Medulla oblongata (tissue), 1 donor: ENCODE measurements around the gene CLCN6.

Experiments used
- DNase-seq: peaks from one replicate; pipeline ENCODE4 v3.0.0-alpha.2; 2015; ENCODE audit errors: extremely low spot score

Gene CLCN6

GRCh38 chr1:11850156-11850555 lies 44.2 kb downstream of the CLCN6 start:
- no peak for DNase-seq

DNA sequence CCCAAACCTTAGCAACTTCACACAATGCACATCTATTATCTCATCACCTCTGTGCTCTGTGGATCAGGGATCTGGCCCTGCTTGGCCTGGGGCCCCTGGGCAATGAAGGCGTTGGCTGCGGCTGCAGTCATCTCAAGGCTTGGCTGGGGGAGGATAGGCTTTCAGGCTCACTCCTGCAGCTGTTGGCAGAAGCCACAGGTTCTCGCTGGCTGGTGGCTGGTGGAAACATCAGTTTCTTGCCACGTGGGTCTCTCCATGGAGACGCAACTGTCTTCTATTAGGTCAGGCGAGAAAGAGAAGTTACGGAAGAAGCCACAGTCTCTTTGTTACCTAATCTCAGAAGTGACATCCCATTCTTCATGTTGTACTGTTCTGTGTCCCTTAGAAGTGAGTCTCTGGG lies 45.2 kb downstream of the CLCN6 start:
- no peak for DNase-seq

DNA sequence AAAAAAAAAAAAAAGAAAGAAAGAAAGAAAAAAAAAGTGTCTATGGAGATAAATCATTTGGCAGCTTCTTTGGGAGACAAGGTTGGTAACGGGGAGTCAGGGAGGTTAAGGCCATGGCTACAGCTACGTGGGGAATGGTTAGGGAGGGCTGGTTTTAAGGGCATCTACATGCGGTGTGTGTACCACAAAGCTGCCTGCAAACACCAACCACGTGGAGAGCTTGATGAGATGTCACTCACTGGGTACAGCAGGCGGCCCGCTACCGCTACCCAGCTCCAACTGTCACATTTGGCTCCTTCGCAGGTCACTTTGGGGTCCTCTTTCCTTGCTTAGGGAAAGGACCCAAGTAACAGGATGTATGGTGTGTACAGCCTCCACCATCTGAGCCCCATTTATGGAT lies 48.5 kb downstream of the CLCN6 start:
- DNase-seq = no peak

DNA sequence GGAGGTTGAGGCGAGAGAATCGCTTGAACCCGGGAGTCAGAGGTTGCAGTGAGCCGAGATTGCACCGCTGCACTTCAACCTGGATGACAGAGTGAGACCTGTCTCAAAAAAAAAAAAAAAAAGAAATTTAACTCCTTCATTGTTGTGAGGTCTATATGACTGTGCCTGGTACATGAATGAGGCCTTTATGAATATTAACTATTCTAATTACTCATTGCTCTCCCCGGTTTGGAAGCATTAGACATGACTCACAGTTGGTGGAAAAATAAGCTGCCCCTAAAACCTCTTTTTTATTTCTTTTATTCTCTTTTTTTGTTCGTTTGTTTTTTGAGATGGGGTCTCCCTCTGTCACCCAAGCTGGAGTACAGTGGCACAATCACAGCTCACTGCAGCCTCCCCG lies 49.4 kb downstream of the CLCN6 start:
- no peak for DNase-seq

DNA sequence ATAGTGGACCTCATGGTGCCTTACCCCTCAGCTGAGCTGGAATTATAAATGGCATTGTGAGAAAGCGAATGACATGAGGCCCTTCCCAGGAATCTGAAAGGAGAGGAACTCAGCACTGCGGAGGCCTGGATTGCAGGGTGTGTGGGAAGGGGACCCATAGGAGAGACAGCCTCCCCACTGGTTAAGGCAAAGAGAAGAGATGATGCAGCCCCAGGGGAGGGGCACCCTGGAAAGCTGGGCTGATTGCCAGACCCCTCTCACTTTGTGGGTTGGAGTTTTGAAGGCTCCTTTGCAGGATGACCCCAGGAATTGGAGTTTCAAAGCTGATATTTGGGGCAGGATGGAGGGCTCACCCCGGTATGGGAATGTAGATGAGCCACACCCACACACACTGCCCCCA lies 50.7 kb downstream of the CLCN6 start:
- no peak for DNase-seq

DNA sequence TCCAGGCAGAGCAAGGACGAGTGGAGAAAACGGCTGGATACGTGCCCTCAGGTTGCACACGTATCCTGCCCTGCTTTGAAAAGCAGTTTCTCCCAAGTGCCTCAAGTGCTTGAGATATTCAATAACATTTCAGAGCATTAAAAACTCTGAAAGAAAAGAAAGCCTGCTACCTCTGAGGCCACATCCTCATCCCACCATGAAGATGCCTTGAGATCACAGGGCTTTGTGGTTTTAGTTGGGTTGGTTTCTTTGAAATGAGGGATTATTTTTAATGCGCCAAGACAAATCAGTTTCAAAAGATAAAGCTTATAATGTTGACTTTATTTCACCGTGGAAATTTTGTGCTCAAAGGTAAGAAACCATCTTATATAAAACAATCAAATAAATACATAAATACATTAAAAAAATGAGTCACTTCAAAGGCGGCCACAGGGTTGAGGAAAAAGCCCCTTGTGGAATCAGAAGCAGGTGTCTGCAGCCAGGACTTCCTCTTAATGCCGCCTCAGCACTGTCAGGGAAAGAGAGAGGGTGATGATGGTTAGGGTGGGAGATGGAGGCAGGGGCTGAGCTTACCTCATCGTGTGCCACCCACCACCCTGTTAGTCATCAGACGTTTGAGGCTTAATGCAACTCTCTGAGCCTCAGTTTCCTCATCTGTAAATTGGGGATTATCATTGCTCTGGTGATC lies 51.3 kb downstream of the CLCN6 start:
- no peak for DNase-seq

GRCh38 chr1:11858158-11858557 lies 52.2 kb downstream of the CLCN6 start:
- DNase-seq = no peak

GRCh38 chr1:11858613-11858967 lies 52.6 kb downstream of the CLCN6 start, which contains the start of gene NPPB:
TSS of gene NPPB (minus strand) at chr1:11858945. CDS start at chr1:11858833, 112 bp downstream.
- no peak for DNase-seq

DNA sequence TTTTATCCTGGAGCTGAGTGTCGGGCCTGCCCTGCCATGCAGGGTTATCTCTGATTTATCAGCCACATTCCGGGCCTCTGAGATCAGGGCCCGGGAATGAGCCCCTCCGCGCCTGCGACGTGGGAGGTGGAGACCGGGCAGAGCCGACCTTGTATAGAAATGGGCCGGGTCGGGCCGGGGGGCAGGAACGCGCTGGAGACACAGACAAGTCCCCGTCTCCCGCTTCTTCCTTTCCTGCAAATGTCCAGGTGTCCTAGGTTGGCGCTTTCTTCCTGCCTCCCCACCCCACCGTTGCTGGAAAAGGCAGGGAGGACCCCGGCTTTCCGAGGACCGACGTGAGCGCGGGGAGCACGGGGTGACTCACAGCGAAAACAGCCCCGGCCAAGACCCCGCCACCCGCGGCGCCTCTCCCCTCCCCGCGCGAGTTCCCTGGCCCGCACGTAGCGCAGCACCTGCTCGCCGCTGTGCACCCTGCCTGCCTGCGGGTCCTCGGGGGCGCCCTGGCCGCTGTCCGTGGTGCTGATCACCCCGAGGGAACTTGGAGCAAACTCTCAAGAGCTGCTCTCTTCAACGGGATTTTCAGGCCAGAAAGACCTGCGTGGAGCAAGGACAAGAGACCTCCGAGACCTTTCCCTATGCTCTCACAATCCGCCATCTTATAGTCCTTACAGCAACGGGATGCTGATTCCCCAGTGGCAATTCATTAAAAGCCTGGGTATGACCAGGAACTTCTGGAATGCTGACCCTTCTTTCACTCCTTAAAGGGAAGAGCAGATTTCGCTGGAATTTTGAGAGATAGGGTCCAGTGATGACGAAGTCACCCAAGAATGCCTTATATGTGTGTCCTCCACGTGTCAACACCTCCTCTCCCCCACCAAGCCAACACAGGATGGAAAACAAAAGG lies 53.2 kb downstream of the CLCN6 start:
- no peak for DNase-seq

- DNase-seq = no peak
Measured at GRCh38 chr1:11860083-11860482, 54.1 kb downstream of the CLCN6 start.

- DNase-seq = no peak
Measured at GRCh38 chr1:11860587-11860986, 54.6 kb downstream of the CLCN6 start.

- no peak for DNase-seq
Measured at GRCh38 chr1:11862890-11863289, 56.9 kb downstream of the CLCN6 start.

DNA sequence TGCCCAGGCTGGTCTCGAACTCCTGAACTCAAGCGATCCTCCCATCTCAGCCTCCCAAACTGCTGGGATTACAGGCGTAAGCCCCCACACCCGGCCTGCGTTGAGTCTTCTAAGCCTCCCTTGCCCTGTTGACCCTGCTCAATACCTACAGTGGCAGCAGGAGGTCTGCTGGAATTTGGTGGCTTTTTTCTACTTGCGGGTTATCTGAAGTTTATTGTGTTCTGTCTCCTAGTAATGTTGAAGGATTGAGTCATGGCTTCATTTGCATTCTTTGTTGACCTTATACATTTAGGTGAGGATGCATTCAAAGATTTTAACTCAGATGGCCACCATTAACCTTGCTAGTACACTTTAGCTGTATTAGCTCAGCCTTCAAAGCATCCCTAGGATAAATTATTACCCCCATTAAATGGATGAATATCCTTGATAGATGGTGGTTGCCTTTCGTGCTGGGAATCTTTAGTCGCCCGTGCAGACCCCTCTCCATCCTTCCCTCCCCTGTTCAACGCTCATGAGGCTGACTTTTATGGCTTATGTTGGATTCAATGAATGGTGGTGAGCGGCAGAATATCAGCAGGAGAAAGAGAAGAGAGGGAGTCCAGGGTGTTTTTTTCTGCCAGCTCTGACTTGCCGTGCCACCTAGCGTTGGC lies 62.5 kb downstream of the CLCN6 start:
- DNase-seq = no peak

DNA sequence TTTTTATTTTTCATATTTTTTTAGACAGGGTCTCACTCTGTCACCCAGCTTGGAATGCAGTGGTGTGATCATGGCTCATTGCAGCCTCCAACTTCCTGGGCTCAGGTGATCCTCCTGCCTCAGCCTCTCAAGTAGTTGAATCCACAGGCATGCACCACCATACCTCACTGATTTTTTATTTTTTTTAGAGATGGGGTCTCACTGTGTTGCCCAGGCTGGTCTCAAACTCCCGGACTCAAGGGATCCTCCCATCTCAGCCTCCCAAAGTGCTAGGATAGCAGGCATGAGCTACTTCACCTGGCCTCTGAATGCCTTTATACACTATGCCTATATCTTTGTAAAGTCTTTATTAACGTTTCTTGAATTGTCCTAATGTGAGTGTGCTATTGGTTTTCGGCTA lies 63.1 kb downstream of the CLCN6 start:
- no peak for DNase-seq

GRCh38 chr1:11869650-11870207 lies 63.7 kb downstream of the CLCN6 start:
- DNase-seq = no peak

DNA sequence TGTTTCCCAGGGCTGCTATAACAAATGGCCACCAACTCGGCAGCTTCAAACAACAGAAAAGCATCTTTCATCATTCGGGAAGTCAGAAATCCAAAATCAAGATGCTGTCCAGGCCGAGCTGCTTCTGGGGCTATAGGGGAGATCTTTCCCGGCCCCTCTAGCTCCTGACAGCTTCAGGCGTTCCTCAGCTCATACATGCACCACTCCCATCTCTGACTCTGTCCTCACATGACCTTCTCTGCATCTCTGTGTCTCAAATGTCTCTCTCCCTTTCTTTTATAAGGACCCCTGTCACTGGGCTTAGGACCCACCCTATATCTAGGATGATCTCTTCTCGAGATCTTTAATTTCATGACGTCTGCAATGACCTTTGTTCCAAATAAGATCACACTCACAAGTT lies 66.6 kb downstream of the CLCN6 start:
- DNase-seq = no peak

GRCh38 chr1:11873395-11874257 lies 67.6 kb downstream of the CLCN6 start:
- DNase-seq = no peak

GRCh38 chr1:11874258-11874562 lies 68.2 kb downstream of the CLCN6 start:
- DNase-seq = no peak

DNA sequence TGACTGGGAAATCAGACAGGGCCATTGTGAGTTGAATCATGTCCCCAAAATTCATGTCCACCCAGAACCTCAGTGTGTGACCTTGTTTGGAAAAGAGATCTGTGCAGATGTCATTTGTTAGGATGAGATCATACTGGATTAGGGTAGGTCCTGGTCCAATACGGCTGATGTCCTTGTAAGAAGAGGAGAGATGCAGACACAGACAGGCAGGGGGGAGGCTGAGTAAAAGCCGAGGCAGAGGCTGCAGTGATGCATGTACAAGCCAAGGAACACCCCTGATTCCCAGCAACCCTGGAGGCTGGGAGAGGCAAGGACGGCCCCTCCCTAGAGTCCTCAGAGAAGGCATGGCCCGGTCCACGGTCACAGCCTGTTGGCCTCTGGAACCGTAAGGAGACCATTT lies 68.6 kb downstream of the CLCN6 start:
- DNase-seq = no peak

GRCh38 chr1:11875094-11875493 lies 69.1 kb downstream of the CLCN6 start:
- DNase-seq = no peak

GRCh38 chr1:11877074-11877473 lies 71.1 kb downstream of the CLCN6 start:
- DNase-seq = no peak
